ENCODE measurements around the gene POTEG. TPM values are rescaled to one million over a fixed set of nuclear protein-coding genes. Genes with fewer than 3 reads are reported as not detected.
"Not testable (repeated sequence)": the region's sequence is repeated elsewhere in the genome, so short reads cannot be mapped to it uniquely, and the experiment has no call there.

Gene POTEG
- total RNA-seq (not detected in 2 replicates), polyA plus RNA-seq (not detected in 2 replicates)

- H3K27me3 ChIP-seq; H3K36me3 ChIP-seq; H3K4me1 ChIP-seq (ENCODE audit: low read depth); H3K9me3 ChIP-seq (ENCODE audit: low read depth); H3K4me3 ChIP-seq; DNase-seq (ENCODE audit: low read depth in 1 of 2, low spot score in 1 of 2); H3K27ac ChIP-seq: not testable (repeated sequence)
Measured at GRCh38 chr14:19434241-19434640, at the start of gene POTEG. Gene POTEG (minus strand): TSS chr14:19434341. CDS start chr14:19434289, 52 bp downstream.

- H3K9me3 ChIP-seq (ENCODE audit: low read depth); DNase-seq (ENCODE audit: low read depth in 1 of 2, low spot score in 1 of 2); H3K36me3 ChIP-seq; H3K27me3 ChIP-seq; H3K27ac ChIP-seq; H3K4me3 ChIP-seq; H3K4me1 ChIP-seq (ENCODE audit: low read depth): not testable (repeated sequence)
Measured at GRCh38 chr14:19482093-19482492, 48.0 kb upstream of the POTEG start.

- not testable (repeated sequence) for DNase-seq (ENCODE audit: low read depth in 1 of 2, low spot score in 1 of 2); H3K9me3 ChIP-seq (ENCODE audit: low read depth); H3K27ac ChIP-seq; H3K4me3 ChIP-seq; H3K27me3 ChIP-seq; H3K4me1 ChIP-seq (ENCODE audit: low read depth); H3K36me3 ChIP-seq
Measured at GRCh38 chr14:19481421-19481820, 47.3 kb upstream of the POTEG start.

DNA sequence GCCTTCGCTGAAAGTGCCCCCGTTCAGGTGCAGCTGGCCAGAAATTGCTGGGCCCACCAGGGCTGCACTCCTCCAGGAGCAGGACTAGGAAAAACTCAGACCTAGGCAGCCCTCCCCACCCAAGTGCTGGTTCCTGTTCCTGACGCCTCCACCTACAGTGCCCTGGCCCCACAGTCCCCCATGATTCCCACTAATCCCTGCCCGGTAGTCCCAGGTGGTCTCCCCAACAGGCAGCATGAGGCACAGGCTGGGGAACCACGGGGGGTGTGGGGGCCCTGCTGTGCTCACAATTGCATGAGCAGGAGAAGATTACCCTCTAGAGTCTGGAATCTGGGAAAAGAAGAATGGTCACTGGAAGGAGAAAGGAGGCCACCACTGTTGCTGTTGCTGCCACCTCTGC is 46.4 kb upstream of the POTEG start:
- not testable (repeated sequence) for H3K27me3 ChIP-seq; H3K4me1 ChIP-seq (ENCODE audit: low read depth); H3K36me3 ChIP-seq; DNase-seq (ENCODE audit: low read depth in 1 of 2, low spot score in 1 of 2); H3K9me3 ChIP-seq (ENCODE audit: low read depth); H3K4me3 ChIP-seq; H3K27ac ChIP-seq

GRCh38 chr14:19445761-19446160 is 11.6 kb upstream of the POTEG start:
- not testable (repeated sequence) for H3K27ac ChIP-seq; H3K36me3 ChIP-seq; H3K27me3 ChIP-seq; DNase-seq (ENCODE audit: low read depth in 1 of 2, low spot score in 1 of 2); H3K4me1 ChIP-seq (ENCODE audit: low read depth); H3K9me3 ChIP-seq (ENCODE audit: low read depth); H3K4me3 ChIP-seq

- H3K27ac ChIP-seq; H3K36me3 ChIP-seq; H3K4me3 ChIP-seq; H3K4me1 ChIP-seq (ENCODE audit: low read depth); H3K27me3 ChIP-seq; DNase-seq (ENCODE audit: low read depth in 1 of 2, low spot score in 1 of 2); H3K9me3 ChIP-seq (ENCODE audit: low read depth): not testable (repeated sequence)
Measured at GRCh38 chr14:19439826-19440225, 5.7 kb upstream of the POTEG start.

DNA sequence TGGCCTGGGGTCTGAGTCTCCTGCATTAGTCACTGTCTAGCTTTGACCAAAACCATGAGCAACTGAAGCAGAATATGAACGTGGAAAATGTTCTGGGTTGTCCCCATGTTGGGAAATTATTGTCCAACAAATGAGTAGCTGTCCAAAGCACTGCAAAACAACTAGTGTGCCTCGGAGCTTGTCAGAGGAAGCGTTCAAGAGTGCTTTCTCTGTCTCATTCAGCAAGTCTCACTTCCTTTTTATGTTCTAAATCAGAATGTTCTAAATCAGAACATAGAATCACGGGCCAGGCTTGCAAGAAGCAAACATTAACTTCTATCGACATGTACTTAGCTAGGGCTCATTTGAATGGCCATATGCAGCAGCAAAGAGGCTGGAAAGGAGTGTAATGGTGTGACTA is 5.1 kb upstream of the POTEG start:
- not testable (repeated sequence) for H3K27me3 ChIP-seq; H3K27ac ChIP-seq; H3K4me1 ChIP-seq (ENCODE audit: low read depth); DNase-seq (ENCODE audit: low read depth in 1 of 2, low spot score in 1 of 2); H3K4me3 ChIP-seq; H3K36me3 ChIP-seq; H3K9me3 ChIP-seq (ENCODE audit: low read depth)

- H3K4me1 ChIP-seq (ENCODE audit: low read depth); DNase-seq (ENCODE audit: low read depth in 1 of 2, low spot score in 1 of 2); H3K27ac ChIP-seq; H3K36me3 ChIP-seq; H3K27me3 ChIP-seq; H3K4me3 ChIP-seq; H3K9me3 ChIP-seq (ENCODE audit: low read depth): not testable (repeated sequence)
Measured at GRCh38 chr14:19437126-19437443, 2.9 kb upstream of the POTEG start.

DNA sequence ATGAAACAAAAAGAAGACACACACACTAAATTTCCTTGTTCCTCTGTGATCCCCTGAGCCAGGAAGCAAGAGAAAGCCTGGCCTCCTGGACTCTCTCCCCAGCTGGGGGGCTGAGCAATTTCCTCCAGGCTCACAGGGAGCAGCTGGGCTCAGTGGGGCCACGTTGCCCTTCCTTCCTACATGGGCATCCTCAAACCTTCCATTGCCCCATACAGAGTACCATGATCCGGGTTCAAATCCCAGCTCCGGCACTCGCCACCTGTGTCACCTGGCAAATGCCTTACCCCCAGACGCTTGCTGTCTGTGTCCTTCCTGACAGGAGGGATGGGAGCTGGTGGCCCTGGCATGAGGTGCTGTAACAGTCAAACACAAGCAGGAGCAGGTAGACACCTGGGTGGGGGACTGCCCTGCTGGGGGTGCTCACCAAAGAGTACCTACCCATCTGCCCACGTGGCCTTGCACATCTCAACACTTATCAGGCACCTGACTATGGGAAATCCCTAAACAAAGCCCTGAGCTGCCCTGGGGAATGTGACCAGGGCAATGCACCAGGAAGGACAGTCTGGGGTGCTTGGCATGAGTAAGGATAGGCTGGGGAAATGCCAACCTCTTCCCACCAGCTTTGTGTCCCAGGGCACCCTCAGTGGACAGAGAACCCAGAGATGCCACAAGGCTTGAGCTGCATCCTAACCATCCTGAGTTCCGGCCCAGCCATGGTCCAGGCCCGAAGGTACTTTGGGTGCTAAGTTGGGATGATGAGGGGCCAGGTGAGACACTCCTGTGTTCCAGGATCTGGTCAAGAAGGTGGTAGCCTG is 2.4 kb upstream of the POTEG start:
- not testable (repeated sequence) for H3K36me3 ChIP-seq; H3K27me3 ChIP-seq; H3K9me3 ChIP-seq (ENCODE audit: low read depth); H3K4me3 ChIP-seq; H3K27ac ChIP-seq; DNase-seq (ENCODE audit: low read depth in 1 of 2, low spot score in 1 of 2); H3K4me1 ChIP-seq (ENCODE audit: low read depth)

- H3K4me3 ChIP-seq; H3K27me3 ChIP-seq; DNase-seq (ENCODE audit: low read depth in 1 of 2, low spot score in 1 of 2); H3K36me3 ChIP-seq; H3K27ac ChIP-seq; H3K4me1 ChIP-seq (ENCODE audit: low read depth); H3K9me3 ChIP-seq (ENCODE audit: low read depth): not testable (repeated sequence)
Measured at GRCh38 chr14:19435852-19436251, 1.7 kb upstream of the POTEG start.

- not testable (repeated sequence) for H3K4me3 ChIP-seq; H3K27ac ChIP-seq; H3K36me3 ChIP-seq; H3K9me3 ChIP-seq (ENCODE audit: low read depth); H3K4me1 ChIP-seq (ENCODE audit: low read depth); DNase-seq (ENCODE audit: low read depth in 1 of 2, low spot score in 1 of 2); H3K27me3 ChIP-seq
Measured at GRCh38 chr14:19434891-19435290, 750 bp upstream of the POTEG start.

DNA sequence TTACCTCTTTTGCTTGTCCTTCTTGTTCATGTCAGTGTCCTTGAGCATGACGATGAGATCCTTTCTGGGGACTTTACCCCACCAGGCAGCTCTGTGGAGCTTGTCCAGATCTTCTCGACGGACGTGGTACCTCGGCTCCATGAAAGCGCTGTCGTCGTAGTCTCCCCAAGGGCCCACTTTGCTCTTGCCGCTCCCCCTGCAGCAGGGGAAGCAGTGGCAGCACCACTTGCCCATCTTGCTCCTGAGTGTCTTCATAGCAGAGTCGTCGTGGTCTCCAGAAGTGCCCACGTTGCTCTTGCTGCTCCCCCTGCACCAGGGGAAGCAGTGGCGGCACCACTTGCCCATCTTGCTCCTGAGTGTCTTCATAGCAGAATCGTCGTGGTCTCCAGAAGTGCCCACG is 376 bp downstream of the POTEG start:
- H3K4me3 ChIP-seq; H3K27ac ChIP-seq; H3K4me1 ChIP-seq (ENCODE audit: low read depth); H3K27me3 ChIP-seq; H3K36me3 ChIP-seq; H3K9me3 ChIP-seq (ENCODE audit: low read depth); DNase-seq (ENCODE audit: low read depth in 1 of 2, low spot score in 1 of 2): not testable (repeated sequence)

DNA sequence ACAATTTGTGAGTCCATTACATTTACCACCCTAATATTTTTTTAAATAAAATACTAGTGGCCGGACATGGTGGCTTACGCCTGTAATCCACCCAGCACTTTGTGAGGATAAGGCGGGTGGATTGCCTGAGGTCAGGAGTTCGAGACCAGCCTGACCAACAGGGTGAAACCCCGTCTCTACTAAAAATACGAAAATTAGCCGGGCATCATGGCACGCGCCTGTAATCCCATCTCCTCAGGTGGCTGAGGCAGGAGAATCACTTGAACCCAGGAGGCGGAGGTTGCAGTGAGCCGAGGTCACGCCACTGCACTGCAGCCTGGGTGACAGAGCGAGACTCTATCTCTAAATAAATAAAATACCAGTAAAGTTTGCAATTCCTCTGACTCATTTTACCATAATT is 25.6 kb downstream of the POTEG start:
- not testable (repeated sequence) for DNase-seq (ENCODE audit: low read depth in 1 of 2, low spot score in 1 of 2); H3K36me3 ChIP-seq; H3K4me3 ChIP-seq; H3K4me1 ChIP-seq (ENCODE audit: low read depth); H3K9me3 ChIP-seq (ENCODE audit: low read depth); H3K27me3 ChIP-seq; H3K27ac ChIP-seq

DNA sequence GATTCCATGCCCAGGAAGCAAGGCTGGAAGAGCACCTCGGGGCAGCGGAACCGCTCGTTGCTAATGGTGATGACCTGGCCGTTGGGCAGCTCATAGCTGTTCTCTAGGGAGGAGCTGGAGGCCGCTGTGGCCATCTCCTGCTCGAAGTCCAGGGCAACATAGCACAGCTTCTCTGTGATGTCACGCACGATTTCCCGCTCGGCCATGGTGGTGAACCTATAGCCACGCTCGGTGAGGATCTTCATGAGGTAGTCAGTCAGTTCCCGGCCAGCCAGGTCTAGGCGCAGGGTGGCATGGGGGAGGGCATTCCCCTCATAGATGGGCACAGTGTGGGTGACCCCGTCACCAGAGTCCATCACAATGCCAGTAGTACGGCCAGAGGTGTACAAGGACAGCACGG is 32.0 kb downstream of the POTEG start:
- DNase-seq (ENCODE audit: low read depth in 1 of 2, low spot score in 1 of 2); H3K9me3 ChIP-seq (ENCODE audit: low read depth); H3K27me3 ChIP-seq; H3K27ac ChIP-seq; H3K4me1 ChIP-seq (ENCODE audit: low read depth); H3K36me3 ChIP-seq; H3K4me3 ChIP-seq: not testable (repeated sequence)

DNA sequence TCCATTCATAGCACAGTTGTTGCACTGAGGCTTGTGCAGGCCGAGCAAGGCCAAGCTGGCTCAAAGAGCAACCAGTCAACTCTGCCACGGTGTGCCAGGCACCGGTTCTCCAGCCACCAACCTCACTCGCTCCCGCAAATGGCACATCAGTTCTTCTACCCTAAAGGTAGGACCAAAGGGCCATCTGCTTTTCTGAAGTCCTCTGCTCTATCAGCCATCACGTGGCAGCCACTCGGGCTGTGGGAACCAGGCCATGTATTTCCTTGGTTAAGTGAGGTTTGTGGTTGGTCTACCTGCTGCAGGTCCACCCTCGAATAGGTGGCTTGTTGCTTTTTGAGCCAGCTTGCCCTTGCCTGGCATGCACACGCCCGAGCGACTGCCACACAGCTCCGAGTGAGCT is 39.4 kb downstream of the POTEG start:
- not testable (repeated sequence) for H3K27me3 ChIP-seq, H3K4me3 ChIP-seq

More for the DNA sequence above, 39.4 kb downstream of the POTEG start:
- H3K9me3 ChIP-seq (ENCODE audit: low read depth); DNase-seq (ENCODE audit: low read depth in 1 of 2, low spot score in 1 of 2); H3K27ac ChIP-seq; H3K36me3 ChIP-seq; H3K4me1 ChIP-seq (ENCODE audit: low read depth): not testable (repeated sequence)
